Measurements from ENCODE around the gene ZNF516.

ZNF516 gene

GRCh38 chr18:76398896-76399612 is 96.0 kb downstream of the ZNF516 start:
- DNase-seq (ENCODE audit: low read depth): no peak

- no peak for DNase-seq (ENCODE audit: low read depth)
These were observed 96.7 kb downstream of the ZNF516 start for GRCh38 chr18:76398295-76398694.

- DNase-seq (ENCODE audit: low read depth): no peak
These were observed 97.4 kb downstream of the ZNF516 start for GRCh38 chr18:76397631-76398030.

- DNase-seq (ENCODE audit: low read depth): no peak
These were observed 98.2 kb downstream of the ZNF516 start for GRCh38 chr18:76396792-76397191.

GRCh38 chr18:76395609-76396008 is 99.4 kb downstream of the ZNF516 start:
- no peak for DNase-seq (ENCODE audit: low read depth)

- no peak for DNase-seq (ENCODE audit: low read depth)
These were observed 100.1 kb downstream of the ZNF516 start for GRCh38 chr18:76394780-76395476.

GRCh38 chr18:76392349-76392748 is 102.7 kb downstream of the ZNF516 start:
- no peak for DNase-seq (ENCODE audit: low read depth)

- DNase-seq (ENCODE audit: low read depth): no peak
These were observed 103.3 kb downstream of the ZNF516 start for GRCh38 chr18:76391746-76392145.

GRCh38 chr18:76391038-76391437 is 104.0 kb downstream of the ZNF516 start:
- DNase-seq (ENCODE audit: low read depth): no peak

- no peak for DNase-seq (ENCODE audit: low read depth)
These were observed 104.5 kb downstream of the ZNF516 start for GRCh38 chr18:76390452-76391035.

- DNase-seq (ENCODE audit: low read depth): no peak
These were observed 105.3 kb downstream of the ZNF516 start for GRCh38 chr18:76389716-76390115.

- no peak for DNase-seq (ENCODE audit: low read depth)
These were observed 106.1 kb downstream of the ZNF516 start for GRCh38 chr18:76388891-76389423.

- no peak for DNase-seq (ENCODE audit: low read depth)
These were observed 106.8 kb downstream of the ZNF516 start for GRCh38 chr18:76388261-76388660.

- DNase-seq (ENCODE audit: low read depth): no peak
These were observed 107.4 kb downstream of the ZNF516 start for GRCh38 chr18:76387608-76388007.

- no peak for DNase-seq (ENCODE audit: low read depth)
These were observed 108.2 kb downstream of the ZNF516 start for GRCh38 chr18:76386886-76387285.

- no peak for DNase-seq (ENCODE audit: low read depth)
These were observed 109.0 kb downstream of the ZNF516 start for GRCh38 chr18:76386071-76386470.

GRCh38 chr18:76385681-76385975 is 109.4 kb downstream of the ZNF516 start:
- DNase-seq (ENCODE audit: low read depth): no peak

GRCh38 chr18:76384861-76385680 is 110.0 kb downstream of the ZNF516 start:
- no peak for DNase-seq (ENCODE audit: low read depth)

GRCh38 chr18:76384114-76384790 is 110.8 kb downstream of the ZNF516 start:
- DNase-seq (ENCODE audit: low read depth): no peak

- DNase-seq (ENCODE audit: low read depth): no peak
These were observed 111.4 kb downstream of the ZNF516 start for GRCh38 chr18:76383636-76384035.

GRCh38 chr18:76382275-76382674 is 112.8 kb downstream of the ZNF516 start:
- no peak for DNase-seq (ENCODE audit: low read depth)
